GM06990 (cell line): ENCODE results near the gene ZDHHC21.

ENCODE experiments used
- DNase-seq: peaks from one replicate; pipeline ENCODE4 v3.0.0-alpha.2; 2011; ENCODE audit not compliant: insufficient read length; ENCODE audit errors: extremely low read depth
- H3K27me3 ChIP-seq: replicated peaks from 2 replicates; pipeline ENCODE4 v1.6.0; 2011; ENCODE audit warnings: low read length; ENCODE audit not compliant: control insufficient read depth, insufficient read depth
- H3K36me3 ChIP-seq: 2 replicates; pipeline ENCODE4 v1.5.1; 2011; ENCODE audit warnings: low read length; ENCODE audit not compliant: control insufficient read depth, insufficient read depth
- H3K4me3 ChIP-seq: replicated peaks from 2 replicates; pipeline ENCODE4 v1.5.1; 2011; ENCODE audit warnings: low read depth, mild to moderate bottlenecking, control low read depth, low read length
- CTCF ChIP-seq: IDR thresholded peaks from 2 replicates; pipeline ENCODE4 v1.5.1; 2011; ENCODE audit warnings: low read length, control low read depth, mild to moderate bottlenecking, inconsistent platforms; ENCODE audit not compliant: insufficient read depth, poor library complexity, severe bottlenecking

ZDHHC21 gene

GRCh38 chr9:14710804-14711203 is 17.6 kb upstream of the ZDHHC21 start:
- DNase-seq, result no peak
- Histone ChIP-seq H3K4me3 (no peak overlapping the region), H3K27me3 (no peaks in the 10 kb centered on the region), H3K36me3 (no peaks in the 10 kb centered on the region)
- no peak for TF ChIP-seq CTCF

GRCh38 chr9:14706530-14707140 is 13.4 kb upstream of the ZDHHC21 start:
- DNase-seq, result peak; percentile 18
- H3K27me3 ChIP-seq, result no peaks in the 10 kb centered on the region
- no peak overlapping the region for H3K4me3 ChIP-seq
- no peaks in the 10 kb centered on the region for H3K36me3 ChIP-seq
- TF ChIP-seq CTCF, result no peak

GRCh38 chr9:14705079-14705478 is 11.8 kb upstream of the ZDHHC21 start:
- DNase-seq, result no peak
- no peaks in the 10 kb centered on the region for H3K27me3 ChIP-seq
- no peaks in the 10 kb centered on the region for H3K36me3 ChIP-seq
- no peak overlapping the region for H3K4me3 ChIP-seq
- TF ChIP-seq CTCF, result no peak

GRCh38 chr9:14704281-14704680 is 11.0 kb upstream of the ZDHHC21 start:
- no peak for DNase-seq
- Histone ChIP-seq H3K4me3 (no peak overlapping the region), H3K36me3 (no peaks in the 10 kb centered on the region), H3K27me3 (no peaks in the 10 kb centered on the region)
- no peak for TF ChIP-seq CTCF

- H3K4me3 ChIP-seq, result no peak overlapping the region
- no peak for TF ChIP-seq CTCF
- H3K36me3 ChIP-seq, result no peaks in the 10 kb centered on the region
- H3K27me3 ChIP-seq, result no peaks in the 10 kb centered on the region; the same call in 1 of the 2 replicates
- DNase-seq, result no peak
Measured at GRCh38 chr9:14702200-14702720, 9.0 kb upstream of the ZDHHC21 start.
